ENCODE data around the gene FBLL1. TPM values are rescaled to one million over a fixed set of nuclear protein-coding genes. Genes with fewer than 3 reads are reported as not detected.
A peak's percentile ranks its signal among the peaks of the same experiment; 100 is the strongest.

The FBLL1 gene
- total RNA-seq: 0.44 and 0.48 TPM in 2 replicates
- 2.5 and 4.2 TPM in 2 replicates for polyA plus RNA-seq
- 0.94 and 1.2 TPM in 2 replicates for polyA plus RNA-seq (2011; cell fraction: cytosol; rRNA removed)
- polyA plus RNA-seq (2011; cell fraction: nucleus; rRNA removed): 0.88 and 0.91 TPM in 2 replicates
- 0.43 and 0.75 TPM in 2 replicates for polyA plus RNA-seq (2012)
- polyA minus RNA-seq: 1.3 and 1.6 TPM in 2 replicates
- not detected for polyA minus RNA-seq (2011; cell fraction: cytosol; rRNA and poly(A)+ RNA removed)
- polyA minus RNA-seq (2011; cell fraction: nucleus; rRNA and poly(A)+ RNA removed): 0.67 TPM in 1 of 2 replicates, not detected in the other
- Bru-seq, nascent RNA: not detected
- not detected for BruChase-seq, experiment 1, labeled RNA remaining after a 6-hour chase
- BruChase-seq, experiment 2, labeled RNA remaining after a 2-hour chase: percentile 20 among the genes with signal in this experiment
- long read RNA-seq, partial matches to known transcripts: 0 of 1 reads
- long read RNA-seq, other reads (novel, unspliced or antisense): 0 of 1 reads

GRCh38 chr5:168528521-168529373 lies at the start of gene FBLL1:
TSS of gene FBLL1 (plus strand) at chr5:168529305. CDS start at chr5:168529505, 200 bp downstream.
- DNase-seq (ENCODE audit: low read depth, low spot score): peak; percentile 32
- no TSS peak for BruUV-seq (replicated peaks)
- dilution Hi-C loops (cut with MboI; ENCODE audit: extremely low pct_ligation_motif_present, low sequenced_read_pairs): no loop called here
- ChIA-PET CTCF (no interaction called here), POLR2A (no interaction called here)
- Histone ChIP-seq H3K79me2 (ENCODE audit: control insufficient read depth, insufficient read depth, low read length) (no peaks in the 10 kb centered on the region), H3K27me3 (ENCODE audit: control insufficient read depth in 2 of 2, insufficient read depth in 2 of 2, low read length in 2 of 2) (peaks cover 15 to 33% of the 10 kb centered on the region in 2 experiments), H3K4me1 (ENCODE audit: control insufficient read depth, extremely low read depth, insufficient read depth, low read length) (no peaks in the 10 kb centered on the region), H3K9me1 (replicated peaks; ENCODE audit: control insufficient read depth, extremely low read depth, insufficient read depth, low read length) (no peaks in the 10 kb centered on the region), H3K9me3 (replicated peaks; ENCODE audit: control insufficient read depth, insufficient read depth, low read length) (no peaks in the 10 kb centered on the region), H3K9ac (replicated peaks; ENCODE audit: extremely low read depth, insufficient read depth, low read length) (no peak within 1 kb of the TSS), H3K4me3 (replicated peaks in 1 of 3; ENCODE audit: insufficient read depth in 1 of 3, low read depth in 1 of 3, low read length in 3 of 3) (peak within 1 kb of the TSS in 1 of 3 experiments; percentile 37), H2AFZ (ENCODE audit: low read depth, low read length) (peak within 1 kb of the TSS; percentile 23), H3K36me3 (ENCODE audit: control insufficient read depth in 2 of 2, extremely low read depth in 1 of 2, insufficient read depth in 2 of 2, low read length in 2 of 2) (no peaks in the 10 kb centered on the region), H3K27ac (ENCODE audit: insufficient read depth, low read depth, low read length) (no peak within 1 kb of the TSS), H4K20me1 (replicated peaks; ENCODE audit: control insufficient read depth, extremely low read depth, insufficient read depth, low read length) (no peaks in the 10 kb centered on the region), H3K4me2 (ENCODE audit: insufficient read depth, low read length) (no peak within 1 kb of the TSS)
- no peak for FAIRE-seq
- intact Hi-C loops (cut with micrococcal nuclease): no loop called here
- no peak for TF ChIP-seq POLR2AphosphoS5 (IDR thresholded peaks at IDR 0.05; ENCODE audit: insufficient read depth, low read depth, low read length)
- no peak for TF ChIP-seq CTCF (IDR thresholded peaks at IDR 0.05; ENCODE audit: extremely low read depth in 1 of 2, insufficient read depth in 1 of 2, low read depth in 1 of 2, low read length in 2 of 2)
- TF ChIP-seq MAX (IDR thresholded peaks at IDR 0.05; ENCODE audit: insufficient read depth, insufficient read length): no peak
- no peak for TF ChIP-seq POLR2A (IDR thresholded peaks at IDR 0.05; ENCODE audit: low read depth, low read length)
- TF ChIP-seq JUN (IDR thresholded peaks at IDR 0.05; ENCODE audit: borderline replicate concordance, insufficient read depth, insufficient read length, low read depth): no peak
